Aorta (tissue), 5 donors: ENCODE data around the gene YAE1. TPM values are rescaled to one million over a fixed set of nuclear protein-coding genes. Genes with fewer than 3 reads are reported as not detected.

Source experiments
- ATAC-seq: fragments of 200-7000 bp; cut with Tn5 transposase; one replicate; pipeline ENCODE4 v1.9.1; 2022; ENCODE audit warnings: moderate library complexity; ENCODE audit not compliant: low FRiP score
- DNase-seq, 2 donors: peaks; one replicate each; pipeline ENCODE4 v3.0.0-alpha.2; 2020
- H3K27ac ChIP-seq, 2 donors: one replicate each; pipeline ENCODE4 v1.5.1; 2013; ENCODE audit warnings: low read length in 2 of 2, mild to moderate bottlenecking in 2 of 2, moderate library complexity in 2 of 2, control low read depth in 1 of 2, inconsistent platforms in 1 of 2, low read depth in 1 of 2
- H3K27me3 ChIP-seq, 2 donors: one replicate each; pipeline ENCODE4 v1.6.1; 2013; ENCODE audit warnings: control low read depth in 1 of 2, low read length in 1 of 2, mild to moderate bottlenecking in 1 of 2, moderate library complexity in 1 of 2; ENCODE audit not compliant: insufficient read depth in 2 of 2, control insufficient read depth in 1 of 2
- H3K36me3 ChIP-seq, 2 donors: one replicate each; pipeline ENCODE4 v1.6.1; 2013; ENCODE audit warnings: control low read depth in 1 of 2, low read length in 1 of 2, mild to moderate bottlenecking in 1 of 2; ENCODE audit not compliant: insufficient read depth in 2 of 2, control insufficient read depth in 1 of 2
- H3K4me1 ChIP-seq, 2 donors: one replicate each; pipeline ENCODE4 v1.6.1; 2013; ENCODE audit warnings: low read length in 2 of 2, control low read depth in 1 of 2, mild to moderate bottlenecking in 1 of 2, moderate library complexity in 1 of 2; ENCODE audit not compliant: insufficient read depth in 2 of 2, control insufficient read depth in 1 of 2
- H3K4me3 ChIP-seq, 2 donors: one replicate each; pipeline ENCODE4 v1.5.1; 2013; ENCODE audit warnings: low read length in 2 of 2, control low read depth in 1 of 2, mild to moderate bottlenecking in 1 of 2
- H3K9me3 ChIP-seq: one replicate; pipeline ENCODE4 v1.6.1; 2013; ENCODE audit warnings: mild to moderate bottlenecking, low read length; ENCODE audit not compliant: control insufficient read depth
- WGBS, 2 donors: extraction: QIAGEN DNeasy Blood & Tissue Kit; methylation state at CpG; one replicate each; pipeline ENCODE4 v1.1.7; 2013; 5-methylcytosine and 5-hydroxymethylcytosine counted together
- intact Hi-C, 2 donors: fragments of 100-400 bp; cut with DNase I; formaldehyde crosslinking; loops; one replicate each; pipeline versions ENCODE4 v1.14.2 to v1.15.0; 2022
- polyA plus RNA-seq, 2 donors: library from polyadenylated mRNA; stranded (reverse); fragments of 200-250 nt; gene quantifications; one replicate each; pipeline ENCODE4 v1.2.3, GENCODE V29; 2013
- total RNA-seq, 2 donors: library from RNA; stranded (reverse); fragmentation: NEBNext Ultra II Directional; extraction: Animal tissue kit (Norgen Biotek cat#: 25700); gene quantifications; one replicate each; pipeline ENCODE4 v1.2.1, GENCODE V29; 2021
- donor health status: healthy with polysubstance abuse.
- donor health status: Bipolar disorder and iron deficiency.
- donor health status: DM: no; HTN: no; CAD: no.
- donor health status: DM: no; HTN: no; CAD: no.
- donor health status: DM: yes; HTN: yes; CAD: no.

Gene YAE1
- total and polyA plus RNA-seq, 4 donors: 14.6 to 21.4 (median 18.3) TPM

DNA sequence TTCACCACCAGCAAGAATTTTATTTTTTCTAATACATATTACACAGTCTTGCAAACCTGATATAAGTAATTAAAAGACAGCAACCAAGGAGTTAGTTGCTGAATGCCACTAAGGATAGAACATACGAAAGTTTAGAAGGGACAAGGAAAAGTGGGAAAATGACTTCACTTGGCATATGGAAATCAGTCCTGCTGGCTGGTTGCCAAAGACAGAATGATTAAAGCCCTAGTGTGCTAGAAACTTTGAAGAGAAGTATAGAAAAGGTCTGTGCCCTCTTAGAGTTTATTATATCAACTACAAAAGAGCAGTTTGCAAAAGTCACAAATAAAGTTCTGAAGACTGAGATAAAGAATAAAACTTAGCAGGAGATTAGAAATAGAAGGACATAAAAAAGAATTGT, 5.8 kb upstream of the YAE1 start:
- no peaks in the 10 kb centered on the region for H3K9me3 ChIP-seq
- H3K27me3 ChIP-seq: no peaks in the 10 kb centered on the region
- H3K27ac ChIP-seq: no peak overlapping the region
- no peak for DNase-seq
- no peak for ATAC-seq
- 8% methylated on average over 1 of the region's 1 CpG for WGBS, 2 donors
- intact Hi-C loops: no loop called here
- no peak overlapping the region for H3K4me3 ChIP-seq
- no peaks in the 10 kb centered on the region for H3K4me1 ChIP-seq
- H3K36me3 ChIP-seq: no peaks in the 10 kb centered on the region

GRCh38 chr7:39560997-39561396, 5.2 kb upstream of the YAE1 start:
- WGBS, 2 donors: 87 to 89% methylated on average over 1 of the region's 1 CpG
- intact Hi-C loops: no loop called here
- no peaks in the 10 kb centered on the region for H3K27me3 ChIP-seq
- no peak overlapping the region for H3K27ac ChIP-seq
- no peaks in the 10 kb centered on the region for H3K36me3 ChIP-seq
- no peaks in the 10 kb centered on the region for H3K9me3 ChIP-seq
- no peak overlapping the region for H3K4me3 ChIP-seq
- DNase-seq: no peak
- H3K4me1 ChIP-seq: no peaks in the 10 kb centered on the region
- ATAC-seq: no peak

DNA sequence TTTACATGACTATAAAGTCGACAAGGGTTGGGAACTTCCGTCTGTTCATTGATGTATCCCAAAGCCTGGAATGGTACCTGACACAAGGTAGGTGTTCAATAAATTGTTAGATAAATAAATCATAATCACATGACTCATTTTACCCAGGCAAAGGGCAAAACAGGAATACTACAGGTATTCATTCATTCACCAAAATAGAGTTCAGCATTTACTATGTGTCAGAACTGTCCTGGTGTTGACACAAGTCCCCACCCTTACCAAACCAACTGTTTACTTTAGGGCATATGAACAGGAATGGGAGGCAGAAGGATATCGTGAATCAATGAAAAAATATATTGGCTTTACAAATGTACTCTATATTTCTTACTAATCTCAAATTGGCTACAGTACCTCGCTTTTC, 666 bp upstream of the YAE1 start:
- 45 to 48% methylated on average over 4 of the region's 4 CpGs for WGBS, 2 donors

DNA sequence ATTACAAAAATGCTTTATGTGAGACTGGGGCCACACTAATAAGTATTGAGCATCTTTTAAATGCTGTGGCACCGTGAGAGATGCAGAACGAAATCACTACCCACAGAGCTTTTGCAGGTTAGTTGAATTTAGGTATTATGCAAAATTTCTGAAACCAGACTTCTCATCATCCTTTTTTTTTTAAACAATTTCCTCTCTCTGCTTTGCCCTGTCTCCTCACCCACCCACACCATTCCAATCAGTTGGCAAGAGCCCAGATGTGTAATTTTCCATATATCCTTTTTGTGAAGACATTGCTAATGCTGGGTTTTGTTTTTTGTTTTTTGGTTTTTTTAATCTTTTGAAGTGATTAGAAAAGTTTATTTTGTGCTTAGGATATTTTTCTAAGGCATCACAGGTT, 1.1 kb downstream of the YAE1 start:
- Histone ChIP-seq H3K27me3 (no peaks in the 10 kb centered on the region), H3K36me3 (peaks cover 0 to 3% of the 10 kb centered on the region in 2 donors), H3K27ac (no peak overlapping the region), H3K9me3 (no peaks in the 10 kb centered on the region), H3K4me3 (peak overlapping the region; percentile 67 to 73), H3K4me1 (peaks cover 0 to 3% of the 10 kb centered on the region in 2 donors)
- ATAC-seq (no peak), DNase-seq (no peak)
- intact Hi-C loops: loop anchor here in 1 of 2 donors (5.0 kb wide), 1 partner anchor 165 kb away; no protein-coding TSS in a partner anchor
- WGBS, 2 donors: 52 to 64% methylated on average over 2 of the region's 2 CpGs

More for the DNA sequence above, 666 bp upstream of the YAE1 start:
- peaks cover 0 to 3% of the 10 kb centered on the region in 2 donors for H3K4me1 ChIP-seq
- no peak for ATAC-seq
- DNase-seq: no peak
- H3K27ac ChIP-seq: no peak overlapping the region
- intact Hi-C loops: loop anchor here in 1 of 2 donors (5.0 kb wide), 1 partner anchor 167 kb away; no protein-coding TSS in a partner anchor
- H3K9me3 ChIP-seq: no peaks in the 10 kb centered on the region
- H3K36me3 ChIP-seq: no peaks in the 10 kb centered on the region
- H3K4me3 ChIP-seq: peak overlapping the region; percentile 67 to 73
- no peaks in the 10 kb centered on the region for H3K27me3 ChIP-seq

GRCh38 chr7:39574673-39575349, 8.6 kb downstream of the YAE1 start:
- 86 to 95% methylated on average over 2 of the region's 2 CpGs for WGBS, 2 donors
- intact Hi-C loops: no loop called here

DNA sequence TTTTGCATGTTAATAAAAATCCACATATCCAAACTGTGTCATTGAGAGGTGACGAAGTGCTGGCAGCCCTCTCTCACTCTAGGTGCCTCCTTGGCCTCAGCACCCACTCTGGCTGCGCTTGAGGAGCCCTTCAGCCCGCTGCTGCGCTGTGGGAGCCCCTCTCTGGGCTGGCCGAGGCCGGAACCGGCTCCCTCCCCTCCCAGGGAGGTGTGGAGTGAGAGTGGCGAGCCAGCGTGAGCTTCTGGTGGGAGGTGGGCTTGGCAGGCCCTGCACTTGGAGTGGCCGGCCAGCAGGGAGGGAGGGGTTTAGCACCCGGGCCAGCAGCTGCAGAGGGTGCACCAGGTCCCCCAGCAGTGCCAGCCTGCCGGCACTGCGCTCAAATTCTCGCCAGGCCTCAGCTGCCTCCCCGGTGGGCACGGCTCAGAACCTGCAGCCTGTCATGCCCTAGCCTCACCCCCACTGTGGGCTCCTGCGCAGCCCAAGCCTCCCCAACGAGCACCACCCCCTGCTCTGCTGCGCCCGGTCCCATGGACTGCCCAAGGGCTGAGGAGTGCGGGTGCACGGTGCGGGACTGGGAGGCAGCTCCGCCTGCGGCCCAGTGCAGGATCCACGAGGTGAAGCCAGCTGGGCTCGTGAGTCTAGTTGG, 11.1 kb downstream of the YAE1 start:
- H3K4me3 ChIP-seq: no peak overlapping the region
- H3K9me3 ChIP-seq: no peaks in the 10 kb centered on the region
- DNase-seq (no peak), ATAC-seq (no peak)
- no peaks in the 10 kb centered on the region for H3K36me3 ChIP-seq
- no peak overlapping the region for H3K27ac ChIP-seq
- no peaks in the 10 kb centered on the region for H3K4me1 ChIP-seq
- WGBS, 2 donors: 94% methylated on average over 27 of the region's 27 CpGs
- intact Hi-C loops: no loop called here
- H3K27me3 ChIP-seq: no peaks in the 10 kb centered on the region

More at GRCh38 chr7:39574673-39575349, 8.6 kb downstream of the YAE1 start:
- no peak overlapping the region for H3K4me3 ChIP-seq
- no peaks in the 10 kb centered on the region for H3K27me3 ChIP-seq
- H3K36me3 ChIP-seq: peaks cover 0 to 4% of the 10 kb centered on the region in 2 donors
- H3K4me1 ChIP-seq: no peaks in the 10 kb centered on the region
- no peaks in the 10 kb centered on the region for H3K9me3 ChIP-seq
- ATAC-seq: no peak
- DNase-seq: no peak
- H3K27ac ChIP-seq: no peak overlapping the region

GRCh38 chr7:39580149-39580874, 14.1 kb downstream of the YAE1 start:
- Histone ChIP-seq H3K4me3 (no peak overlapping the region), H3K27ac (no peak overlapping the region), H3K9me3 (no peaks in the 10 kb centered on the region), H3K4me1 (no peaks in the 10 kb centered on the region), H3K27me3 (no peaks in the 10 kb centered on the region), H3K36me3 (no peaks in the 10 kb centered on the region)
- intact Hi-C loops: loop anchor here (1.0 to 5.0 kb wide), 3 partner anchors 42 to 166 kb away; partner anchors contain the start of gene RALA (in 1 of the 2)
- WGBS, 2 donors: 18 to 23% methylated on average over 8 of the region's 8 CpGs
- peak; percentile 81 to 84 for DNase-seq
- peak; percentile 92 for ATAC-seq

GRCh38 chr7:39582536-39582935, 16.3 kb downstream of the YAE1 start:
- H3K27ac ChIP-seq: no peak overlapping the region
- H3K27me3 ChIP-seq: no peaks in the 10 kb centered on the region
- WGBS, 2 donors: 78 to 87% methylated on average over 2 of the region's 2 CpGs
- no peaks in the 10 kb centered on the region for H3K9me3 ChIP-seq
- DNase-seq (no peak), ATAC-seq (no peak)
- no peaks in the 10 kb centered on the region for H3K4me1 ChIP-seq
- H3K4me3 ChIP-seq: no peak overlapping the region
- intact Hi-C loops: loop anchor here in 1 of 2 donors (5.0 kb wide), 1 partner anchor 40 kb away; the partner anchor contains the start of gene RALA
- no peaks in the 10 kb centered on the region for H3K36me3 ChIP-seq
